ENCODE data around the gene RBMS1.

The RBMS1 gene

GRCh38 chr2:160224060-160224459, 269.5 kb downstream of the RBMS1 start:
- TF ChIP-seq, protein P1, sequence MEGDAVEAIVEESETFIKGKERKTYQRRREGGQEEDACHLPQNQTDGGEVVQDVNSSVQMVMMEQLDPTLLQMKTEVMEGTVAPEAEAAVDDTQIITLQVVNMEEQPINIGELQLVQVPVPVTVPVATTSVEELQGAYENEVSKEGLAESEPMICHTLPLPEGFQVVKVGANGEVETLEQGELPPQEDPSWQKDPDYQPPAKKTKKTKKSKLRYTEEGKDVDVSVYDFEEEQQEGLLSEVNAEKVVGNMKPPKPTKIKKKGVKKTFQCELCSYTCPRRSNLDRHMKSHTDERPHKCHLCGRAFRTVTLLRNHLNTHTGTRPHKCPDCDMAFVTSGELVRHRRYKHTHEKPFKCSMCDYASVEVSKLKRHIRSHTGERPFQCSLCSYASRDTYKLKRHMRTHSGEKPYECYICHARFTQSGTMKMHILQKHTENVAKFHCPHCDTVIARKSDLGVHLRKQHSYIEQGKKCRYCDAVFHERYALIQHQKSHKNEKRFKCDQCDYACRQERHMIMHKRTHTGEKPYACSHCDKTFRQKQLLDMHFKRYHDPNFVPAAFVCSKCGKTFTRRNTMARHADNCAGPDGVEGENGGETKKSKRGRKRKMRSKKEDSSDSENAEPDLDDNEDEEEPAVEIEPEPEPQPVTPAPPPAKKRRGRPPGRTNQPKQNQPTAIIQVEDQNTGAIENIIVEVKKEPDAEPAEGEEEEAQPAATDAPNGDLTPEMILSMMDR (IDR thresholded peaks at IDR 0.05; ENCODE audit: control insufficient read depth, extremely low read depth, insufficient read depth): no peak
- no peak overlapping the region for H3K4me3 ChIP-seq (ENCODE audit: low read depth, low read length)
- DNase-seq (ENCODE audit: low read depth): no peak

- TF ChIP-seq, protein P1 (IDR thresholded peaks at IDR 0.05; ENCODE audit: control insufficient read depth, extremely low read depth, insufficient read depth): no peak
- DNase-seq (ENCODE audit: low read depth): no peak
- no peak overlapping the region for H3K4me3 ChIP-seq (ENCODE audit: low read depth, low read length)
Observed at GRCh38 chr2:160223560-160223959, 270.0 kb downstream of the RBMS1 start.

DNA sequence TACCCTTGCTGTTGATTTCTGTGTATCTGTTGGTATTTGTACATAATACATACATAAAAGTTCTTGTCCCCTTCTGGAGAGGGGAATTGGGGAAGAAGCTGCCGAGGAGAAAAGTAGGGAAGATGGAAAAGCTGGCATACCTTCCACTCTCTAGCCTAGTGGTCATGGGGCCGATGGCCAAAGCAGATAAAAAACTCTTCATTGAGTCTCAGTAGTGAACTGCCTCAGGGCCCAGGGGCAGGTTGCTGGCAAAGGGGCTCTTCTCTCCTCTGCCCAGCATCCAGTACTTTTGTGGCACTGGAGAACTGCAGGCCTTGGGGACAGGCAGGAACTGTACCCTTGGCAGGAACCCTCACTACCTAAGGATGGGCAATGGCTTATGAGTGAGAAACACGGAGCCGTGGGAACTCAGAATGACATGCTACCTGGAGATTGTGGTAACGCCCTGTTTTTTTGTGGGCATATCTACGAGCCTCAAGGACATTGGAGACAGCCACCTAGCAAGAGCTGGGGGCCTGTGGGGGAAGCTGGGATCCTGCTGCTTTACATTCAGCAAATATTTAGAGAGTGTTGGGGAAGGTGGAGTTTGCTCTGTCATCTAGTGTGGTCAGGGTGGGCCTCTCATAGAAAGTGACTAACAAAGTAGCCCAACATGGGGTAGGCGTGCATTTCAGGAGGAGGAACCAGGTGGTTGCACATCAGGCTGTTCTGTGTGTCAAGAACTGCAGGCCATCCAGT, 270.9 kb downstream of the RBMS1 start:
- DNase-seq (ENCODE audit: low read depth): no peak
- no peak overlapping the region for H3K4me3 ChIP-seq (ENCODE audit: low read depth, low read length)
- TF ChIP-seq, protein P1 (IDR thresholded peaks at IDR 0.05; ENCODE audit: control insufficient read depth, extremely low read depth, insufficient read depth): no peak

Measured in LNCaP clone FGC (cell line).